Breast epithelium (tissue), 4 donors: ENCODE measurements around the gene GNLY. TPM values are rescaled to one million over a fixed set of nuclear protein-coding genes. Genes with fewer than 3 reads are reported as not detected.

Experiments used
- DNase-seq, 2 donors: peaks; one replicate each; pipeline ENCODE4 v3.0.0-alpha.2; 2019; ENCODE audit warnings: low spot score in 2 of 2
- H3K27ac ChIP-seq, 2 donors: fragments of 200-600 bp; sonication (generic) in 1 of 2; one replicate each; pipeline ENCODE4 v1.5.1; 2016 to 2019; ENCODE audit warnings: mild to moderate bottlenecking in 1 of 2
- H3K27me3 ChIP-seq, 2 donors: fragments of 200-600 bp; sonication (generic) in 1 of 2; one replicate each; pipeline versions ENCODE4 v1.5.1 to v1.6.0; 2017 to 2019; ENCODE audit warnings: control low read depth in 1 of 2, mild to moderate bottlenecking in 1 of 2
- H3K36me3 ChIP-seq: fragments of 200-600 bp; one replicate; pipeline ENCODE4 v1.5.1; 2019
- H3K4me1 ChIP-seq, 2 donors: fragments of 200-600 bp; sonication (generic); one replicate each; pipeline ENCODE4 v1.5.1; 2016 to 2019; ENCODE audit warnings: control low read depth in 1 of 2
- H3K4me3 ChIP-seq, 3 donors: fragments of 200-600 bp; sonication (generic); 1 replicate in 2 of 3; 2 replicates in 1 of 3; pipeline ENCODE4 v1.5.1; 2016 to 2019; ENCODE audit warnings: mild to moderate bottlenecking in 3 of 3, moderate library complexity in 2 of 3
- H3K9me3 ChIP-seq, 2 donors: fragments of 200-600 bp; sonication (generic) in 1 of 2; one replicate each; pipeline ENCODE4 v1.5.1; 2016 to 2019; ENCODE audit warnings: control low read depth in 1 of 2
- CTCF ChIP-seq, 3 donors: fragments of 450-650 bp; IDR thresholded peaks; one replicate each; pipeline ENCODE4 v1.5.1; 2016 to 2017; ENCODE audit warnings: antibody characterized with exemption in 3 of 3, mild to moderate bottlenecking in 3 of 3, moderate library complexity in 3 of 3
- POLR2A ChIP-seq: fragments of 450-650 bp; IDR thresholded peaks from one replicate; pipeline ENCODE4 v1.6.1; 2016; ENCODE audit warnings: antibody characterized with exemption, mild to moderate bottlenecking, moderate library complexity
- POLR2AphosphoS5 ChIP-seq, 3 donors: sonication (generic); formaldehyde crosslinking; IDR thresholded peaks; one replicate each; pipeline ENCODE4 v1.6.1; 2017; ENCODE audit warnings: antibody characterized with exemption in 3 of 3
- intact Hi-C: fragments of 100-400 bp; cut with DNase I; formaldehyde crosslinking; loops from one replicate; pipeline ENCODE4 v1.15.1; 2023; ENCODE audit warnings: low total_unique reads
- total RNA-seq, 3 donors: library from RNA; depleted of rRNA; stranded (reverse); fragments of >200 nt; gene quantifications; one replicate each; pipeline ENCODE4 v1.1.0, GENCODE V29; 2016

GNLY gene
- total RNA-seq, 3 donors from 2014 or later: 2.0 to 2.6 (median 2.1) TPM

DNA sequence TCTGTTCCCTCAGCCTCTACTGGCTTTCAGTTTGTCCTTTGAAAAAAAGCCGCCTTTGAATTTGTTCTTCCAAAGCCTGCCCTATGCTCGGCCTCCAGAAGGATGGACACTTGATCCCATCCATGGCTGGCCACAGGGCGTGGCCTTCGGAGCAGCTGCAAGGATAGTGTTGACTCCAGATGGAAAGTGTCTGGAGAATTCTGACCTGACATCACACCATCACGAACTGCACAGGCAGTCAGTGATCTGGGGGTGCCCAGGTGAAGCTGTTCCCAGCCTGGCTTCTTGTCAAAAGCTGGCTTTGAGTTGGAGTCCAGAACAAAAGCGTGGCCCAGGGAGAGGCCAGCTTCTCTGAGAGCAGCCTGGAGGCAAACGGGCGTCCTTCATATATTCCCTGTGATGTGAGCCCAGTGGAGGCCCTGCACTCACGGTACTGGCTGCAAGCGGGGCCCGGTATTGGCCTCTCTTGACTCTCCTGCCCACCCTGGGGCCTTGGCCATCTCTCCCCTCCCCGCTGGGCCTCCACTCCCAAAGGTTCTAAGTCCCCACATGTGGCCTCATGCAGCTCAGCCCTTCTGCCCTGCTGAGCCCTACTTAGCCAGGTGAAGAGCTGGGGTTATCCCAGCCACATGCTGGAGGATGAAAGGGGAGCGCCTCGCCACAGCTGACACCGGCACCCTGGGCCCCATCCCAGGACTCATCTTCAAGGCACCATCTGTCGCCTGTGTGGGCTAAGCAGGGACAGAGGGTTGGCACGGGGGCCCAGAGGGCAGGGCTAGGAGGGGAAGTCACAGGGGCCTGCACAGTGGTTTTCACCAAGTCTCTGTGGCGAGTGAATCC lies 39.2 kb downstream of the GNLY start:
- intact Hi-C loops: no loop called here
- no peak overlapping the region for H3K27ac ChIP-seq
- no peak for DNase-seq

GRCh38 chr2:85734015-85734414 lies 39.9 kb downstream of the GNLY start:
- no peak for DNase-seq
- Histone ChIP-seq H3K27me3 (no peaks in the 10 kb centered on the region), H3K9me3 (no peaks in the 10 kb centered on the region), H3K4me1 (peaks cover 0 to 3% of the 10 kb centered on the region in 2 donors), H3K4me3 (no peak overlapping the region), H3K27ac (no peak overlapping the region), H3K36me3 (no peaks in the 10 kb centered on the region)
- TF ChIP-seq CTCF (IDR thresholded peaks at IDR 0.05) (no peak), POLR2A (no peak), POLR2AphosphoS5 (IDR thresholded peaks at IDR 0.05) (no peak)
- intact Hi-C loops: no loop called here

More for the DNA sequence above, 39.2 kb downstream of the GNLY start:
- TF ChIP-seq CTCF (IDR thresholded peaks at IDR 0.05) (no peak), POLR2A (no peak), POLR2AphosphoS5 (IDR thresholded peaks at IDR 0.05) (no peak)
- H3K4me1 ChIP-seq: peaks cover 0 to 6% of the 10 kb centered on the region in 2 donors
- H3K9me3 ChIP-seq: no peaks in the 10 kb centered on the region
- H3K36me3 ChIP-seq: no peaks in the 10 kb centered on the region
- H3K27me3 ChIP-seq: no peaks in the 10 kb centered on the region
- H3K4me3 ChIP-seq: no peak overlapping the region

- Histone ChIP-seq H3K4me1 (no peaks in the 10 kb centered on the region), H3K4me3 (no peak overlapping the region), H3K27ac (no peak overlapping the region), H3K36me3 (no peaks in the 10 kb centered on the region), H3K9me3 (no peaks in the 10 kb centered on the region), H3K27me3 (no peaks in the 10 kb centered on the region)
- no peak for TF ChIP-seq POLR2AphosphoS5 (IDR thresholded peaks at IDR 0.05)
- no peak for TF ChIP-seq POLR2A
- no peak for TF ChIP-seq CTCF (IDR thresholded peaks at IDR 0.05)
- intact Hi-C loops: loop anchor here (1.0 kb wide), 1 partner anchor 20 kb away; no protein-coding TSS in a partner anchor
- no peak for DNase-seq
Observed at GRCh38 chr2:85734942-85735608, 40.9 kb downstream of the GNLY start.

DNA sequence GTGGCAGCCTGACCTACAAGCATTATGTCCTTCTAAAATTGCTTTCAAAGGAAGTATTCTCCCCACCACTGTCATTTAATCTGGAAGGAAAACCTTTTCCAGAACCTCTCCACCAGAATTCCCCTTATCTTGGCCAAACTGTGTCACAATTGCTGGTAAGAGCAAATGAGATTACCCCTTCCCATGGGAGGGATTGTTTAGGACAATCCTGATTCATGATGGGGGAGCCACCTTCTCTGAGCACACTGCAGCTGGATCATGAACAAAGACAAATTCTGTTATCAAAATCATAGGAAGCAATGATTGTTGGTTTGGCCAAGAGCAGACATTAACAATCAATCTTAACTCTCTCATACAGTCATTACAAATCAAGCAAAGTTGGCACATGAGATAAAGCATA lies 41.5 kb downstream of the GNLY start:
- Histone ChIP-seq H3K4me1 (peaks cover 0 to under 1% of the 10 kb centered on the region in 2 donors), H3K36me3 (no peaks in the 10 kb centered on the region), H3K4me3 (no peak overlapping the region), H3K27ac (no peak overlapping the region), H3K9me3 (no peaks in the 10 kb centered on the region), H3K27me3 (no peaks in the 10 kb centered on the region)
- intact Hi-C loops: loop anchor here (1.0 kb wide), 1 partner anchor 20 kb away; no protein-coding TSS in a partner anchor
- no peak for DNase-seq
- TF ChIP-seq POLR2A (no peak), POLR2AphosphoS5 (IDR thresholded peaks at IDR 0.05) (peak in 1 of 3 donors; percentile 56)

DNA sequence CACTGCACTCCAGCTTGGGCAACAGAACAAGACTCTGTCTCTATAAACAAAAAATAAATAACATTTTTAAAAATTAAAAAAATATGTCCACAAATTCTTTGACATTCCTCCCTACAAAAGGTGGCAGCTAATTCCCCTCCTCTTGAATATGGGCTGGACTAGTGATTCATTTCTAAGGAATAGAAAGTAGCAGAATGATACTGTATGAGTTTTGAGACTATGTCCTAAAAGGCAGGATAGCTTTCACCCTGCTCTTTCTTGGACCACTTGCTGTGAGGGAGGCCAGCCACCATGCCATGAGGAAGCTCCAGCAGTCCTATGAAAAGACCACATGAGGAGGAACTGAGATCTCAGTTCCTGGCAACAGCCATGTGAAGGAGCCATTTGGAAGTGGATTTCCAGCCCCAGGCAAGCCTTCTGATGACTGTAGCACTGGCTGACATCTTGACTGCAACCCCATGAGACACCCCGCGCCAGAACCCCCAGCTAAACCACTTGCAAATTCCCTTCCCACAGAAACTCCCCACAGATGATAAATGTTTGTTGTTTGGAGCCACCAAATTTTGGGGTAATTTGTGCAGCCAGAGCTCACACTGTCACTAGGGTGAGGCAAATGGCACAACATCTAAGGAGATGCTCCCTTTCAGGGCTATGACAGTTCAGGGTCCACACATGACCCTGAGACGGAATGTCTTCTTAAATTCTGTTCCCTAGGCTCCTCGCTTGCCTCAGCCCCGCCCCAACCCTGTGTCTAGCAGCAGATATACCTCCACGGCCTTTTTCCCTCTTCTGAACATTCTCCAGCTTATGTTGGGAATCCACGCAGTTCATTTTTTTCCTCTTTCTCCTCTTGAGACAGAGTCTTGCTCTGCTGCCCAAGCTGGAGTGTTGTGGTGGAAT lies 42.5 kb downstream of the GNLY start:
- no peaks in the 10 kb centered on the region for H3K27me3 ChIP-seq
- H3K36me3 ChIP-seq: no peaks in the 10 kb centered on the region
- no peaks in the 10 kb centered on the region for H3K9me3 ChIP-seq
- TF ChIP-seq POLR2A (no peak), POLR2AphosphoS5 (IDR thresholded peaks at IDR 0.05) (no peak), CTCF (IDR thresholded peaks at IDR 0.05) (no peak)
- intact Hi-C loops: no loop called here
- H3K4me1 ChIP-seq: peaks cover 8 to 10% of the 10 kb centered on the region in 2 donors
- peak overlapping the region; percentile 75 for H3K27ac ChIP-seq
- no peak overlapping the region for H3K4me3 ChIP-seq
- DNase-seq: no peak
